NOMO-1 treated with DMSO at 0.1 percent for 48 hours (cell line): Measurements from ENCODE around the gene SNRPD1.
A peak's percentile ranks its signal among the peaks of the same experiment; 100 is the strongest.
"Not testable (repeated sequence)": the region's sequence is repeated elsewhere in the genome, so short reads cannot be mapped to it uniquely, and the experiment has no call there.

ENCODE experiments used
- DNase-seq: peaks from one replicate; lab custom pipeline; 2025; ENCODE audit not compliant: unreplicated experiment; lab: John Stamatoyannopoulos, UW

SNRPD1 gene

GRCh38 chr18:21612125-21613039, at the start of gene SNRPD1:
SNRPD1 (plus strand) TSS chr18:21612314; CDS start chr18:21612430, 116 bp downstream.
- DNase-seq, result peak; percentile 76

- DNase-seq, result no peak
Observed at GRCh38 chr18:21571772-21572171, 40.3 kb upstream of the SNRPD1 start.

DNA sequence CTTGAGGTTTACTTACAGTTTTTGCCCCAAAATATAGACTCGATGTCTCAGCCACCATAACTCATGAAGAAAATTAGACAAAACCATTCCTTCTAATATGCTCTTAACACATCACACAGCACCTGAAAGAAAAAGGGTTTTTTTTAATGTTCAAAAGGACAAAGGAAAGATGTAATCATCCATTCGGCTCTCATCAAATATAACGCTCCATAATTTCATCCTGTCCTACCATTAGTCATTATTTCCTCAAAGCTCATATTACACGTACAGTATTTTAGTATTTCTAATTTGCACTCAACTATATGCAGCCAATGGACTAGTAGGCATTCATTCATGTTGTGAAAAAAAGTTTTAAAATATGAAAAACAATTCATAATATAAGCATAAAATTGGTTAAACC, 36.5 kb upstream of the SNRPD1 start:
- DNase-seq, result no peak

GRCh38 chr18:21584391-21584790, 27.7 kb upstream of the SNRPD1 start:
- no peak for DNase-seq

DNA sequence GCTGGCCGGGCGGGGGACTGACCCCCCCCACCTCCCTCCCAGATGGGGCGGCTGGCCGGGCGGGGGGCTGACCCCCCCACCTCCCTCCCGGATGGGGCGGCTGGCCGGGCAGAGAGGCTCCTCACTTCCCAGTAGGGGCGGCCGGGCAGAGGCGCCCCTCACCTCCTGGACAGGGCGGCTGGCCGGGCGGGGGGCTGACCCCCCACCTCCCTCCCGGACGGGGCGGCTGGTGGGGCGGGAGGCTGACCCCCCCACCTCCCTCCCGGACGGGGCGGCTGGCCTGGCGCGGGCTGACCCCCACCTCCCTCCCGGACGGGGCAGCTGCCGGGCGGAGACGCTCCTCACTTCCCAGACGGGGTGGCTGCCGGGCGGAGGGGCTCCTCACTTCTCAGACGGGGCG, 19.8 kb upstream of the SNRPD1 start:
- DNase-seq, result not testable (repeated sequence)

- DNase-seq, result no peak
Observed at GRCh38 chr18:21593540-21594257, 18.4 kb upstream of the SNRPD1 start.

GRCh38 chr18:21597620-21598019, 14.5 kb upstream of the SNRPD1 start:
- DNase-seq, result no peak

GRCh38 chr18:21598726-21599584, 13.2 kb upstream of the SNRPD1 start:
- DNase-seq, result peak; percentile 5

- DNase-seq, result peak; percentile 49
Observed at GRCh38 chr18:21599585-21600525, 12.3 kb upstream of the SNRPD1 start.

DNA sequence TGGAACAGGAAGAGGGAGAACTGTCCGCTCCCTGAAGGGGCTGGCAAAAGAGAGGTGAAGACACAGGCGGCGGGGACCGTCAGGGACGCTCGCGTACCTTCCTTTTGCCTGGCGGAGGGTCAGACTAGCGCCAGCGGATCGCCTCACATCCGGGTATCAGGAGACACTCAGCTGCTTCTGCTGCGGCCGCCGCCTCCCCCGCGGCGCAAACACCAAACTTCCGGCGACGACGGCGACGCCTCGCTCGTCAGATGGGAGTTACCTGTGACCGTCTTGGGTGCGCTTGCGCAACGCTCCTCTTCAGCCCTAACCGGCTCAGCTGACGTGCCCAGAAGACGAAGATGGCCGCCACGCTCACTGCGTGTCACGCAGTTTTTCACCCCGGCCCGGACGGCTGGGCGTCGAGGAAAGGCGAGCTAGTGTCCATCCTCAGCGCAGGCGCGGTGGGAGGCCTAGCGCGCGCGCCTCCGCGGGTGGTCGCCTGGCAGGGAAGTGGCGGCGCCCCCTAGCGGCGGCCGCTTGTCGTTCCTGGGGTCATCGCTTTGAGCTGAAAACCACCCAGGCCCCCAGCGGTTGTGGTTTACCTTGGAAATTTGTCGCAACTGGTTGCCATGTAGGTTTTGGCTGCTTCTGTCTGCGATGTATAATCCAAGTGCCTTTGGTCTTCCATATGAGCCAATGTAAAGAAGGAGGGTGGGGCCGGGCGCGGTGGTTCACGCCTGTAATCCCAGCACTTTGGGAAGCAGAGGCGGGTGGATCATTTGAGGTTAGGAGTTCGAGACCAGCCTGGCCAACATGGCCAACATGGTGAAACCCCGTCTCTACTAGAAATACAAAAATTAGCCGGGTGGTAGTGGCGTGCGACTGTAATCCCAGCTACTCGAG, 11.3 kb upstream of the SNRPD1 start, which contains the start of gene ESCO1:
TSS of gene ESCO1 (minus strand) at position 179 of the 885 bp plus-strand sequence. CDS start 25,861 bp downstream, outside the sequence.
- DNase-seq, result peak; percentile 97

- DNase-seq, result peak; percentile 74
Observed at GRCh38 chr18:21602299-21602587, 9.9 kb upstream of the SNRPD1 start.

DNA sequence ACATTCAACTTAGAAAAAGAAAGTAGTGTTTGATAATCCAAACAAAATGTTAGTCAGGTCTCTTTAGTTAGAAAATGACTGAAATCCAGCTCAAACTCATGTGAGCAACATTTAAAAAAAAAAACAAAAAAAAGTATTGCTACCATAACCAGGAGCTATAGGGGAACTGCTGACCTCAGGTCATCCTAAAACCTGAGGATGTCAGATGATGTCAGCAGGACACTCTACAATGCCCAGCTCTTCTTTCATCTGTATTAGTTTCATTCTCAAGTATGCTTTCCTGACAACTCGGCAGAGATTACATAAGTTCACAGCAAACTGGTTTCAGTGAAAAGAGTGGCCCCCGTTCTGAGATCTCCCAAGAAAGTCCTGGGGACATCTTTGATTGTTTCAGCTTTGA, 7.4 kb upstream of the SNRPD1 start:
- no peak for DNase-seq

GRCh38 chr18:21605213-21605612, 6.9 kb upstream of the SNRPD1 start:
- no peak for DNase-seq

- DNase-seq, result not testable (repeated sequence)
Observed at GRCh38 chr18:21611401-21612124, 551 bp upstream of the SNRPD1 start.

DNA sequence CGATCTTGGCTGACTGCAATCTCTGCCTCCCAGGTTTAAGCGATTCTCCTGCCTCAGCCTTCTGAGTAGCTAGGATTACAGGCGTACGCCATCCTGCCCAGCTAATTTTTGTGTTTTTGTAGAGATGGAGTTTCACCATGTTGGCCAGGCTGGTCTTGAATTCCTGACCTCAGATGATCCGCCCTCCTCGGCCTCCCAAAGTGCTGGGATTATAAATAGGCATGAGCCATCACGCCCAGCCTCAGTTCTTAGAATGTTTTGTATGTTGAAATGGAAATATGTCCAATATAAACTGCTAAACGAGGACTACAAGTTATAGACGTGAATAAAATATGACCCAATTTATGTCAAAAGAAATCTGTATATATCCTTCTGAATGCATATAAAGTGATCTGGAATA, 9.5 kb downstream of the SNRPD1 start:
- DNase-seq, result not testable (repeated sequence)

GRCh38 chr18:21629089-21629832, 17.1 kb downstream of the SNRPD1 start:
- no peak for DNase-seq

GRCh38 chr18:21632393-21632792, 20.3 kb downstream of the SNRPD1 start:
- no peak for DNase-seq
